H9 (cell line): ENCODE measurements around the gene KL. TPM values are rescaled to one million over a fixed set of nuclear protein-coding genes. Genes with fewer than 3 reads are reported as not detected.

Experiments used
- DNase-seq: peaks from one replicate; pipeline ENCODE4 v3.0.0-alpha.2; 2017
- H2AFZ ChIP-seq: one replicate; pipeline ENCODE4 v1.6.1; 2013; ENCODE audit warnings: mild to moderate bottlenecking, low read length, control low read depth, moderate library complexity
- H2AK5ac ChIP-seq: 2 replicates; pipeline ENCODE4 v1.6.1; 2013; ENCODE audit warnings: low read length, control low read depth, mixed read lengths; ENCODE audit not compliant: insufficient read length
- H2BK120ac ChIP-seq: one replicate; pipeline ENCODE4 v1.6.1; 2013; ENCODE audit warnings: low read depth, mild to moderate bottlenecking, low read length, control low read depth, inconsistent platforms; ENCODE audit not compliant: poor library complexity, severe bottlenecking
- H2BK12ac ChIP-seq: 2 replicates; pipeline ENCODE4 v1.6.1; 2013; ENCODE audit warnings: low read length, control low read depth, mixed read lengths, low read depth; ENCODE audit not compliant: insufficient read length
- H2BK15ac ChIP-seq: 2 replicates; pipeline ENCODE4 v1.6.1; 2013; ENCODE audit warnings: low read depth, low read length, control low read depth
- H2BK20ac ChIP-seq: one replicate; pipeline ENCODE4 v1.6.1; 2013; ENCODE audit warnings: low read depth, mild to moderate bottlenecking, low read length, control low read depth, inconsistent platforms; ENCODE audit not compliant: poor library complexity, severe bottlenecking
- H2BK5ac ChIP-seq: 2 replicates; pipeline ENCODE4 v1.6.1; 2013; ENCODE audit warnings: low read length, control low read depth, mixed read lengths; ENCODE audit not compliant: insufficient read length
- H3K14ac ChIP-seq: 2 replicates; pipeline ENCODE4 v1.6.1; 2013; ENCODE audit warnings: low read length, control low read depth; ENCODE audit not compliant: insufficient read depth
- H3K18ac ChIP-seq: 2 replicates; pipeline ENCODE4 v1.6.1; 2013; ENCODE audit warnings: low read depth, mild to moderate bottlenecking, mixed read lengths, low read length, control low read depth; ENCODE audit not compliant: insufficient read length
- H3K23ac ChIP-seq: 2 replicates; pipeline ENCODE4 v1.6.1; 2013; ENCODE audit warnings: low read length, control low read depth, mixed read lengths, low read depth; ENCODE audit not compliant: insufficient read length
- H3K23me2 ChIP-seq: 2 replicates; pipeline ENCODE4 v1.6.1; 2013; ENCODE audit warnings: low read depth, mild to moderate bottlenecking, mixed read lengths, low read length, control low read depth; ENCODE audit not compliant: insufficient read length, poor library complexity, severe bottlenecking
- H3K27ac ChIP-seq: 2 replicates; pipeline ENCODE4 v1.5.1; 2013; ENCODE audit warnings: low read length, control low read depth, mixed read lengths, low read depth; ENCODE audit not compliant: insufficient read length
- H3K27me3 ChIP-seq: 2 replicates; pipeline ENCODE4 v1.6.1; 2013; ENCODE audit warnings: low read length, control low read depth, inconsistent platforms; ENCODE audit not compliant: insufficient read depth
- H3K4ac ChIP-seq: 2 replicates; pipeline ENCODE4 v1.6.1; 2013; ENCODE audit warnings: low read depth, mild to moderate bottlenecking, control low read depth, inconsistent platforms, low read length, moderate library complexity
- H3K4me1 ChIP-seq: 2 replicates; pipeline ENCODE4 v1.6.1; 2013; ENCODE audit warnings: low read length, control low read depth, inconsistent platforms; ENCODE audit not compliant: insufficient read depth
- H3K4me2 ChIP-seq: 2 replicates; pipeline ENCODE4 v1.6.1; 2013; ENCODE audit warnings: low read length, control low read depth, mixed read lengths; ENCODE audit not compliant: insufficient read length, insufficient read depth
- H3K56ac ChIP-seq: 2 replicates; pipeline ENCODE4 v1.6.1; 2013; ENCODE audit warnings: low read depth, mild to moderate bottlenecking, mixed read lengths, low read length, control low read depth; ENCODE audit not compliant: insufficient read length
- H3K79me1 ChIP-seq: 2 replicates; pipeline ENCODE4 v1.6.1; 2013; ENCODE audit warnings: low read depth, mild to moderate bottlenecking, moderate library complexity, low read length, control low read depth, inconsistent platforms; ENCODE audit not compliant: insufficient read depth, poor library complexity, severe bottlenecking
- H3K79me2 ChIP-seq: 2 replicates; pipeline ENCODE4 v1.6.1; 2013; ENCODE audit warnings: low read length, control low read depth, inconsistent platforms; ENCODE audit not compliant: insufficient read depth
- H3K9ac ChIP-seq: 2 replicates; pipeline ENCODE4 v1.6.1; 2013; ENCODE audit warnings: low read length, control low read depth, mixed read lengths; ENCODE audit not compliant: insufficient read length; ENCODE audit errors: extremely low read depth
- H3K9me3 ChIP-seq: one replicate; pipeline ENCODE4 v1.6.1; 2013; ENCODE audit warnings: low read depth, low read length, inconsistent platforms; ENCODE audit not compliant: control insufficient read depth
- H3T11ph ChIP-seq: one replicate; pipeline ENCODE4 v1.6.1; 2013; ENCODE audit warnings: mild to moderate bottlenecking, low read length, control low read depth, inconsistent platforms
- H4K20me1 ChIP-seq: one replicate; pipeline ENCODE4 v1.6.1; 2013; ENCODE audit not compliant: control insufficient read depth, insufficient read length, insufficient read depth
- H4K5ac ChIP-seq: 2 replicates; pipeline ENCODE4 v1.6.1; 2013; ENCODE audit warnings: low read depth, mild to moderate bottlenecking, mixed read lengths, low read length, control low read depth; ENCODE audit not compliant: insufficient read length
- H4K8ac ChIP-seq: replicated peaks from 2 replicates; pipeline ENCODE4 v1.6.1; 2013; ENCODE audit warnings: low read length, control low read depth, mixed read lengths, low read depth; ENCODE audit not compliant: insufficient read length
- H4K91ac ChIP-seq: 2 replicates; pipeline ENCODE4 v1.6.1; 2013; ENCODE audit warnings: low read depth, mild to moderate bottlenecking, moderate library complexity, mixed read lengths, low read length, control low read depth; ENCODE audit not compliant: insufficient read length
- H3K27ac Mint-ChIP-seq, 3 experiments: 2 replicates in 2 of 3; 3 replicates in 1 of 3; pipeline ENCODE4 v1.8.0; 2020 to 2021; ENCODE audit warnings: mixed read lengths in 3 of 3, mild to moderate bottlenecking in 1 of 3, moderate library complexity in 1 of 3
- H3K27me3 Mint-ChIP-seq: 2 replicates; pipeline ENCODE4 v1.8.0; 2021; ENCODE audit warnings: low read depth, mild to moderate bottlenecking, moderate library complexity, mixed read lengths
- H3K36me3 Mint-ChIP-seq, 3 experiments: 2 replicates in 2 of 3; 3 replicates in 1 of 3; pipeline ENCODE4 v1.8.0; 2020 to 2021; ENCODE audit warnings: low read depth in 3 of 3, mixed read lengths in 3 of 3; ENCODE audit not compliant: insufficient read depth in 1 of 3
- H3K4me1 Mint-ChIP-seq, 2 experiments: 2 replicates each; pipeline ENCODE4 v1.8.0; 2020; ENCODE audit warnings: mixed read lengths in 2 of 2
- H3K4me3 Mint-ChIP-seq, 2 experiments: 2 replicates in 1 of 2; 3 replicates in 1 of 2; pipeline ENCODE4 v1.8.0; 2020 to 2021; ENCODE audit warnings: mild to moderate bottlenecking in 2 of 2, mixed read lengths in 2 of 2, moderate library complexity in 1 of 2
- H3K9me3 Mint-ChIP-seq, 2 experiments: 2 replicates in 1 of 2; 3 replicates in 1 of 2; pipeline ENCODE4 v1.8.0; 2020; ENCODE audit warnings: mild to moderate bottlenecking in 2 of 2, mixed read lengths in 2 of 2, moderate library complexity in 1 of 2
- WGBS: extraction: QIAGEN DNeasy Blood & Tissue Kit; methylation state at CpG from one replicate; pipeline ENCODE4 v1.1.7; 2013; ENCODE audit warnings: missing lambda C conversion rate, low lambda C conversion rate, mixed read lengths; ENCODE audit not compliant: insufficient read length; ENCODE audit errors: extremely low coverage; 5-methylcytosine and 5-hydroxymethylcytosine counted together
- total RNA-seq: library from RNA; stranded (reverse); gene quantifications from 2 replicates; pipeline ENCODE4 v1.2.1, GENCODE V29; 2021
- TF ChIP-seq, protein P1 (sequence below): fragments of 200-600 bp; sonication (generic); conservative IDR thresholded peaks from 3 replicates; pipeline ENCODE4 v1.8.0; 2021; ENCODE audit warnings: antibody characterized with exemption, mild to moderate bottlenecking

The KL gene
- total RNA-seq, 1 experiment from 2014 or later, result not detected

DNA sequence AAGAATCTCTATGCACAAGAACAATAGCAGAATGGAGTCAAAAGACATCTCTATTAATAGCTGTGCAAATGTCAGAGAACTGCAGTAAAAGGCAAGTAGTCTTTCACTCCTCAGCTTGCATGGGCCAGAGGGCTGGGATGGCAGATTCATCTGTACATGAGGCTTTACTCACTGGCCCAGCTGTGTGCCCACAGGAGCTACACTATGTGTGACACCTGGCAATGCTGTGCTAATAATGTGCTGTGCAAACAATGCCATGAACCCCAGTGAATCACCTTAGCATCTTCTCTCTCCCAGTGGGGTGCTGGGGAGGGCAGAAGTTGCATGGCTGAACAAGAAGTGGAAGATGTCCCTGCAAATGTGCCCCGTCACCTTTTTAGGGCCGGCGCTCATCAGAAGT, 73.1 kb downstream of the KL start:
- no CpG with 5 or more reads among the region's 3 CpGs for WGBS
- no peak overlapping the region for H4K91ac ChIP-seq
- no peaks in the 10 kb centered on the region for H3K27me3 ChIP-seq
- no peak overlapping the region for H3T11ph ChIP-seq
- H2BK12ac ChIP-seq, result no peak overlapping the region
- no peak overlapping the region for H2AK5ac ChIP-seq
- H3K18ac ChIP-seq, result no peak overlapping the region
- TF ChIP-seq, protein P1, sequence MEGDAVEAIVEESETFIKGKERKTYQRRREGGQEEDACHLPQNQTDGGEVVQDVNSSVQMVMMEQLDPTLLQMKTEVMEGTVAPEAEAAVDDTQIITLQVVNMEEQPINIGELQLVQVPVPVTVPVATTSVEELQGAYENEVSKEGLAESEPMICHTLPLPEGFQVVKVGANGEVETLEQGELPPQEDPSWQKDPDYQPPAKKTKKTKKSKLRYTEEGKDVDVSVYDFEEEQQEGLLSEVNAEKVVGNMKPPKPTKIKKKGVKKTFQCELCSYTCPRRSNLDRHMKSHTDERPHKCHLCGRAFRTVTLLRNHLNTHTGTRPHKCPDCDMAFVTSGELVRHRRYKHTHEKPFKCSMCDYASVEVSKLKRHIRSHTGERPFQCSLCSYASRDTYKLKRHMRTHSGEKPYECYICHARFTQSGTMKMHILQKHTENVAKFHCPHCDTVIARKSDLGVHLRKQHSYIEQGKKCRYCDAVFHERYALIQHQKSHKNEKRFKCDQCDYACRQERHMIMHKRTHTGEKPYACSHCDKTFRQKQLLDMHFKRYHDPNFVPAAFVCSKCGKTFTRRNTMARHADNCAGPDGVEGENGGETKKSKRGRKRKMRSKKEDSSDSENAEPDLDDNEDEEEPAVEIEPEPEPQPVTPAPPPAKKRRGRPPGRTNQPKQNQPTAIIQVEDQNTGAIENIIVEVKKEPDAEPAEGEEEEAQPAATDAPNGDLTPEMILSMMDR, result no peak
- H2BK20ac ChIP-seq, result no peak overlapping the region
- no peak overlapping the region for H3K27ac Mint-ChIP-seq
- no peak overlapping the region for H3K4me3 Mint-ChIP-seq
- no peak overlapping the region for H4K8ac ChIP-seq
- H2BK15ac ChIP-seq, result no peak overlapping the region
- peaks cover 25 to 28% of the 10 kb centered on the region in 2 experiments for H3K4me1 Mint-ChIP-seq
- no peak overlapping the region for H3K9ac ChIP-seq
- no peak for DNase-seq
- no peak overlapping the region for H3K4ac ChIP-seq
- no peak overlapping the region for H3K4me2 ChIP-seq
- no peaks in the 10 kb centered on the region for H4K20me1 ChIP-seq
- no peaks in the 10 kb centered on the region for H3K79me1 ChIP-seq
- H3K27me3 Mint-ChIP-seq, result no peaks in the 10 kb centered on the region; the same call in none of the 2 replicates
- no peak overlapping the region for H2BK5ac ChIP-seq
- no peaks in the 10 kb centered on the region for H3K9me3 ChIP-seq
- H3K79me2 ChIP-seq, result no peaks in the 10 kb centered on the region
- peaks cover 11% of the 10 kb centered on the region; the same call in 1 of the 2 replicates for H3K4me1 ChIP-seq
- H3K23ac ChIP-seq, result no peak overlapping the region
- no peak overlapping the region for H3K14ac ChIP-seq
- no peak overlapping the region for H4K5ac ChIP-seq
- no peaks in the 10 kb centered on the region for H3K9me3 Mint-ChIP-seq
- no peaks in the 10 kb centered on the region for H3K23me2 ChIP-seq
- no peak overlapping the region for H2AFZ ChIP-seq
- no peaks in the 10 kb centered on the region for H3K36me3 Mint-ChIP-seq
- no peak overlapping the region for H3K56ac ChIP-seq
- no peak overlapping the region for H3K27ac ChIP-seq
- H2BK120ac ChIP-seq, result no peak overlapping the region
